Kidney (tissue), 14 donors: ENCODE results near the gene SPTA1. TPM values are rescaled to one million over a fixed set of nuclear protein-coding genes. Genes with fewer than 3 reads are reported as not detected.

Experiments
- DNase-seq, 5 donors: peaks; one replicate each; pipeline ENCODE4 v3.0.0-alpha.2; 2013 to 2020
- FAIRE-seq: peaks from 2 replicates; lab custom pipeline; 2012; peaks lifted over from hg19 to GRCh38; lab: Jason Lieb, UNC
- H3K27ac ChIP-seq, 2 donors: one replicate each; pipeline ENCODE4 v1.7.0; 2013; ENCODE audit warnings: low read depth in 2 of 2, low read length in 2 of 2, inconsistent platforms in 1 of 2
- H3K27me3 ChIP-seq: one replicate; pipeline ENCODE4 v1.7.1; 2013; ENCODE audit warnings: low read length, inconsistent platforms; ENCODE audit not compliant: control insufficient read depth, insufficient read depth
- H3K36me3 ChIP-seq, 3 donors: one replicate each; pipeline versions ENCODE4 v1.7.0 to v1.7.1; 2013; ENCODE audit warnings: low read length in 3 of 3, control low read depth in 1 of 3, inconsistent platforms in 1 of 3; ENCODE audit not compliant: insufficient read depth in 3 of 3, control insufficient read depth in 2 of 3
- H3K4me1 ChIP-seq, 3 donors: one replicate each; pipeline versions ENCODE4 v1.7.0 to v1.7.1; 2013; ENCODE audit warnings: low read length in 3 of 3, inconsistent platforms in 1 of 3, low read depth in 1 of 3; ENCODE audit not compliant: control insufficient read depth in 2 of 3, insufficient read depth in 2 of 3
- H3K4me3 ChIP-seq, 3 donors: one replicate each; pipeline versions ENCODE4 v1.7.0 to v1.8.1; 2013; ENCODE audit warnings: low read length in 3 of 3, control low read depth in 1 of 3, inconsistent platforms in 1 of 3
- H3K9ac ChIP-seq, 3 donors: one replicate each; pipeline versions ENCODE4 v1.7.0 to v1.7.1; 2013; ENCODE audit warnings: low read length in 3 of 3, control low read depth in 1 of 3, inconsistent platforms in 1 of 3
- H3K9me3 ChIP-seq, 3 donors: one replicate each; pipeline versions ENCODE4 v1.7.0 to v1.7.1; 2013; ENCODE audit warnings: low read length in 3 of 3, control low read depth in 1 of 3, inconsistent platforms in 1 of 3; ENCODE audit not compliant: control insufficient read depth in 2 of 3, insufficient read depth in 1 of 3
- intact Hi-C: fragments of 100-400 bp; cut with DNase I; formaldehyde crosslinking; loops from one replicate; pipeline ENCODE4 v1.11.1; 2022
- polyA plus RNA-seq: library from polyadenylated mRNA; stranded (reverse); fragments of 350-450 nt; fragmentation: Illumina TruSeq; extraction: RNeasy Lipid Tissue Mini Kit (QIAGEN cat#74804); gene quantifications from one replicate; pipeline ENCODE4 v1.2.3, GENCODE V29; 2014; ENCODE audit warnings: low read depth, low replicate concordance; ENCODE audit not compliant: insufficient read depth
- total RNA-seq: library from RNA; stranded (reverse); fragmentation: NEBNext Ultra II Directional; extraction: Animal tissue kit (Norgen Biotek cat#: 25700); gene quantifications from one replicate; pipeline ENCODE4 v1.2.1, GENCODE V29; 2021
- TF ChIP-seq, protein P1 (sequence below): IDR thresholded peaks from 3 replicates; pipeline ENCODE4 v1.5.1; 2012; ENCODE audit warnings: mild to moderate bottlenecking, moderate library complexity, borderline replicate concordance; ENCODE audit not compliant: insufficient read depth; ENCODE audit errors: extremely low read depth
- donor health status: control.
- donor health status: control.
- donor health status: control.
- donor health status: control.
- donor health status: control.
- donor health status: DM: yes; HTN: yes; CAD: no.
- donor health status: Normal renal cell carcinoma (clear cell type).

Gene SPTA1
- total and polyA plus RNA-seq, 2 donors from 2014 or later: 0.28 TPM; not detected in 1

GRCh38 chr1:158654571-158654970, 31.9 kb downstream of the SPTA1 start:
- no peaks in the 10 kb centered on the region for H3K9me3 ChIP-seq
- no peaks in the 10 kb centered on the region for H3K36me3 ChIP-seq
- intact Hi-C loops: no loop called here
- H3K9ac ChIP-seq: no peak overlapping the region
- FAIRE-seq (no peak), DNase-seq (peak in 1 of 5 donors; percentile 2)
- no peak overlapping the region for H3K27ac ChIP-seq
- H3K4me1 ChIP-seq: no peaks in the 10 kb centered on the region
- no peak overlapping the region for H3K4me3 ChIP-seq
- TF ChIP-seq, protein P1, sequence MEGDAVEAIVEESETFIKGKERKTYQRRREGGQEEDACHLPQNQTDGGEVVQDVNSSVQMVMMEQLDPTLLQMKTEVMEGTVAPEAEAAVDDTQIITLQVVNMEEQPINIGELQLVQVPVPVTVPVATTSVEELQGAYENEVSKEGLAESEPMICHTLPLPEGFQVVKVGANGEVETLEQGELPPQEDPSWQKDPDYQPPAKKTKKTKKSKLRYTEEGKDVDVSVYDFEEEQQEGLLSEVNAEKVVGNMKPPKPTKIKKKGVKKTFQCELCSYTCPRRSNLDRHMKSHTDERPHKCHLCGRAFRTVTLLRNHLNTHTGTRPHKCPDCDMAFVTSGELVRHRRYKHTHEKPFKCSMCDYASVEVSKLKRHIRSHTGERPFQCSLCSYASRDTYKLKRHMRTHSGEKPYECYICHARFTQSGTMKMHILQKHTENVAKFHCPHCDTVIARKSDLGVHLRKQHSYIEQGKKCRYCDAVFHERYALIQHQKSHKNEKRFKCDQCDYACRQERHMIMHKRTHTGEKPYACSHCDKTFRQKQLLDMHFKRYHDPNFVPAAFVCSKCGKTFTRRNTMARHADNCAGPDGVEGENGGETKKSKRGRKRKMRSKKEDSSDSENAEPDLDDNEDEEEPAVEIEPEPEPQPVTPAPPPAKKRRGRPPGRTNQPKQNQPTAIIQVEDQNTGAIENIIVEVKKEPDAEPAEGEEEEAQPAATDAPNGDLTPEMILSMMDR: no peak
- no peaks in the 10 kb centered on the region for H3K27me3 ChIP-seq

DNA sequence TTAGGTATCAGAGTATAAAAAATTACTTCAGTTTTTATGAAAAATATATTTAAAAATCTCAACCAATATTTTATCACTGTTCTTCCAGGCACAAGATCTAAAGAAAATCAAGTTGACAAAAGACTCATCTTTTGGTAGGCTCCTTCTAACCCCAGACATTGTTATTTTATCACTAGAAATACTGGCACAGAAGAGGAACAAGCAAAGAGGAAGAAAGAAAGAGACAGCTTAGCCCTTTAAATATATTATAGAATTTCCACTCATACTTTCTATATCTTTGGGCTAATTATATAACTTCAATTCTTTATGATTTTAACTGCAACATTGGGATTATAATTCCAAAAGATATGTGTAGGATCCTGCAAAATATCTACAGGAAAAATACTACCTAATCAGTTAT, 32.4 kb downstream of the SPTA1 start:
- Histone ChIP-seq H3K27ac (no peak overlapping the region), H3K4me3 (no peak overlapping the region), H3K27me3 (no peaks in the 10 kb centered on the region), H3K36me3 (no peaks in the 10 kb centered on the region), H3K4me1 (no peaks in the 10 kb centered on the region), H3K9me3 (no peaks in the 10 kb centered on the region), H3K9ac (no peak overlapping the region)
- DNase-seq (no peak), FAIRE-seq (no peak)
- intact Hi-C loops: no loop called here
- TF ChIP-seq, protein P1: no peak

DNA sequence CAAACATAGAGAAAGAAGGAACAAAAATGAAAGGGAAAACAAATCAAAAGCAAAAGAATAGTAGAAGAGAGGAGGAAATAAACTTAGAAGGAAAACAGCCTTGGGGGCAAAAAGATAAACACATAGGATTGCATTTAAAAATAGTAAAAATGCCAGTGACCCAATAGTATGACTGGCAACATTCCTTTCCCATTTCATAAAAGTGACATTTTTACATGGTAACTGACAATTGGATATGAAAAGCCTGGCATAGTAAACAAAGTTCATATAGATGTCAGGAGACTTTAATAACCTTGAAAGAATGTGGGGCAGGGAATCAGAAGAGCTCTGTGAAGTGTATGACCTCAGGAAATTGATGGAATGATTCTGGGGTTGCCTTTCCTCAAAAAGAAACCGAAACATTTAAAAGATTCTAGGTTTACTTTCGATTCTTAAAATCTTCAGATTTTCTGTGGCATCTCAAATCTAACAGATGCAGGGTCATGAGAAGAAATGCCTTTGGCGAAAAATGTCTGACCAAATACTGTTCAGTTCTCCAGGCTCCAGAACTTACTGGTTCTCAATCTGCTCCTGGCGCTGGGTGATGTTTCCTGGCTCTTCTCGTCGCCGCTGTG, 33.7 kb downstream of the SPTA1 start:
- DNase-seq (no peak), FAIRE-seq (no peak)
- Histone ChIP-seq H3K36me3 (no peaks in the 10 kb centered on the region), H3K9me3 (no peaks in the 10 kb centered on the region), H3K4me1 (no peaks in the 10 kb centered on the region), H3K27ac (no peak overlapping the region), H3K9ac (no peak overlapping the region), H3K4me3 (no peak overlapping the region), H3K27me3 (no peaks in the 10 kb centered on the region)
- TF ChIP-seq, protein P1: no peak
- intact Hi-C loops: no loop called here

DNA sequence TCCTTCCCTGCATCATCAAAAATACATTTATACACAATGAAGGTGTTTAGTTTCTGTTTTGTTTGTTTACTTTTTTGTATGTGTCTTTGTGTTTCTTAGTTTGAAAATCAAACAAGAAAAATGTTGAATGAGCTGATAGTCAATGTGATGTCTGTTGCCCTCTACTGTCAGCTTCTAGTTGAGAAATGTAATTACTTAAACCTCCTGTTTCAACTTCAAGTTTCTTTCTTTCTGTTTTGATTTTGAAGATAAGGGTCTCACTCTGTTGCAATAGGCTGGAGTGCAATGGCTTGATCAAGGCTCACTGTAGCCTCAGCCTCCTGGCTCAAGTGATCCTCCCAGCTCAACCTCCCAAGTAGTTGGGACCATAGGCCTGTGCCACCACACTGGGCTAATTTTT, 37.5 kb downstream of the SPTA1 start:
- TF ChIP-seq, protein P1: no peak
- no peak overlapping the region for H3K9ac ChIP-seq
- DNase-seq (no peak), FAIRE-seq (no peak)
- no peak overlapping the region for H3K27ac ChIP-seq
- H3K4me1 ChIP-seq: no peaks in the 10 kb centered on the region
- intact Hi-C loops: no loop called here
- no peaks in the 10 kb centered on the region for H3K27me3 ChIP-seq
- no peaks in the 10 kb centered on the region for H3K36me3 ChIP-seq
- H3K4me3 ChIP-seq: no peak overlapping the region
- H3K9me3 ChIP-seq: no peaks in the 10 kb centered on the region
